SK-N-SH treated with all-trans-retinoic acid at 6 μM for 48 hours (cell line): ENCODE data around the gene SEPTIN5.

Experiments
- ATAC-seq: fragments of 200-7000 bp; cut with Tn5 transposase; 3 replicates; pipeline ENCODE4 v1.9.1; 2020; ENCODE audit warnings: mild to moderate bottlenecking, moderate library complexity
- ARNTL ChIP-seq: fragments of 450-650 bp; formaldehyde crosslinking; IDR thresholded peaks from 2 replicates; pipeline ENCODE4 v1.5.0; 2020; ENCODE audit warnings: low read depth, mild to moderate bottlenecking, moderate library complexity, borderline replicate concordance
- BACH2 ChIP-seq: fragments of 250-450 bp; sonication (Bioruptor Pico); IDR thresholded peaks from 2 replicates; pipeline ENCODE4 v1.9.0; 2021; ENCODE audit warnings: mild to moderate bottlenecking, borderline replicate concordance
- CSDC2 ChIP-seq: fragments of 250-450 bp; sonication (Bioruptor Pico); IDR thresholded peaks from 2 replicates; pipeline ENCODE4 v1.5.0; 2020; ENCODE audit warnings: mild to moderate bottlenecking, moderate library complexity
- ESRRG ChIP-seq: fragments of 250-450 bp; sonication (Bioruptor Pico); IDR thresholded peaks from 2 replicates; pipeline ENCODE4 v1.6.1; 2021; ENCODE audit warnings: mild to moderate bottlenecking
- GLIS3 ChIP-seq: fragments of 250-450 bp; sonication (Bioruptor Pico); IDR thresholded peaks from 2 replicates; pipeline ENCODE4 v1.5.0; 2020; ENCODE audit warnings: mild to moderate bottlenecking, moderate library complexity
- ISL1 ChIP-seq: fragments of 250-450 bp; sonication (Bioruptor Pico); IDR thresholded peaks from 2 replicates; pipeline ENCODE4 v2.1.2; 2022; ENCODE audit warnings: mild to moderate bottlenecking, moderate library complexity
- OSR1 ChIP-seq: fragments of 250-450 bp; sonication (Bioruptor Pico); IDR thresholded peaks from 2 replicates; pipeline ENCODE4 v1.8.0; 2022; ENCODE audit warnings: moderate library complexity, mild to moderate bottlenecking, inconsistent platforms
- PATZ1 ChIP-seq: fragments of 250-450 bp; sonication (Bioruptor Pico); IDR thresholded peaks from 2 replicates; pipeline ENCODE4 v1.8.0; 2020; ENCODE audit warnings: mild to moderate bottlenecking, moderate library complexity, borderline replicate concordance
- PPARA ChIP-seq: fragments of 250-450 bp; sonication (Bioruptor Pico); IDR thresholded peaks from 2 replicates; pipeline ENCODE4 v1.5.0; 2020; ENCODE audit warnings: mild to moderate bottlenecking, borderline replicate concordance
- SNAI2 ChIP-seq: fragments of 250-450 bp; sonication (Bioruptor Pico); IDR thresholded peaks from 2 replicates; pipeline ENCODE4 v1.5.0; 2020; ENCODE audit warnings: mild to moderate bottlenecking, moderate library complexity
- TCF4 ChIP-seq: fragments of 250-450 bp; sonication (Bioruptor Pico); IDR thresholded peaks from 2 replicates; pipeline ENCODE4 v1.8.0; 2021; ENCODE audit warnings: mild to moderate bottlenecking, moderate library complexity, borderline replicate concordance
- TOX ChIP-seq: fragments of 250-450 bp; sonication (Bioruptor Pico); IDR thresholded peaks from 2 replicates; pipeline ENCODE4 v1.8.0; 2021; ENCODE audit warnings: mild to moderate bottlenecking, moderate library complexity, borderline replicate concordance
- ZC3H10 ChIP-seq: fragments of 250-450 bp; sonication (Bioruptor Pico); IDR thresholded peaks from 2 replicates; pipeline ENCODE4 v1.5.1; 2021; ENCODE audit warnings: mild to moderate bottlenecking, moderate library complexity
- ZFP3 ChIP-seq: fragments of 250-450 bp; sonication (Bioruptor Pico); IDR thresholded peaks from 2 replicates; pipeline ENCODE4 v1.5.0; 2020; ENCODE audit warnings: mild to moderate bottlenecking, moderate library complexity
- ZFP30 ChIP-seq: fragments of 450-650 bp; formaldehyde crosslinking; IDR thresholded peaks from 2 replicates; pipeline ENCODE4 v1.5.0; 2022; ENCODE audit warnings: mild to moderate bottlenecking, moderate library complexity
- ZNF70 ChIP-seq: fragments of 450-650 bp; formaldehyde crosslinking; IDR thresholded peaks from 2 replicates; pipeline ENCODE4 v1.5.0; 2020; ENCODE audit warnings: mild to moderate bottlenecking, moderate library complexity
- ZNF8 ChIP-seq: fragments of 450-650 bp; formaldehyde crosslinking; IDR thresholded peaks from 2 replicates; pipeline ENCODE4 v1.5.0; 2020; ENCODE audit warnings: mild to moderate bottlenecking, moderate library complexity
- TF ChIP-seq, protein P1 (sequence below): fragments of 250-450 bp; sonication (Bioruptor Pico); IDR thresholded peaks from 2 replicates; pipeline ENCODE4 v1.5.1; 2020; ENCODE audit warnings: low read depth, mild to moderate bottlenecking, moderate library complexity
- TF ChIP-seq, protein P2 (sequence below): fragments of 250-450 bp; sonication (Bioruptor Pico); IDR thresholded peaks from 2 replicates; pipeline ENCODE4 v1.5.0; 2020; ENCODE audit warnings: mild to moderate bottlenecking, moderate library complexity
- TF ChIP-seq, protein P3 (sequence below): fragments of 250-450 bp; sonication (Bioruptor Pico); IDR thresholded peaks from 2 replicates; pipeline ENCODE4 v1.8.0; 2021; ENCODE audit warnings: low read depth, mild to moderate bottlenecking, moderate library complexity, borderline replicate concordance
- TF ChIP-seq, protein P4 (sequence below): fragments of 250-450 bp; sonication (Bioruptor Pico); IDR thresholded peaks from 2 replicates; pipeline ENCODE4 v1.5.1; 2021; ENCODE audit warnings: mild to moderate bottlenecking, moderate library complexity

The SEPTIN5 gene

DNA sequence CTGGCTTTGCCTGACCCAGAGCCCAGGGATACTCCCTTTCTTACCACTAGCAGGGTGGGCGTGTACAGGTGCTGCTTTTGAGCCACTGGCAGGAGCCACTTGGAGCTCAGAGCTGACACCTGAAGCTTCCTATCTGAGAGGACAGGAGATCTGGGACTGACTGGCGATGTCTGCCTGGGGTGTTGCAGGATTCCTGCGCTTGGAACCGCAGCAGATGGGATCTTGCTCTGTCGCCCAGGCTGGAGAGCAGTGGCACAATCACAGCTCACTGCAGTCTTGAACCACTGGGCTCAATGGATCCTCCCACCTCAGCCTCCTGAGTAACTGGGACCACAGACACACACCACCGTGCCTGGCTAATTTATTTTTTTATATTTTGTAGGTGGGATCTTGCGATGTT is 26.8 kb downstream of the SEPTIN5 start:
- ATAC-seq, result no peak

DNA sequence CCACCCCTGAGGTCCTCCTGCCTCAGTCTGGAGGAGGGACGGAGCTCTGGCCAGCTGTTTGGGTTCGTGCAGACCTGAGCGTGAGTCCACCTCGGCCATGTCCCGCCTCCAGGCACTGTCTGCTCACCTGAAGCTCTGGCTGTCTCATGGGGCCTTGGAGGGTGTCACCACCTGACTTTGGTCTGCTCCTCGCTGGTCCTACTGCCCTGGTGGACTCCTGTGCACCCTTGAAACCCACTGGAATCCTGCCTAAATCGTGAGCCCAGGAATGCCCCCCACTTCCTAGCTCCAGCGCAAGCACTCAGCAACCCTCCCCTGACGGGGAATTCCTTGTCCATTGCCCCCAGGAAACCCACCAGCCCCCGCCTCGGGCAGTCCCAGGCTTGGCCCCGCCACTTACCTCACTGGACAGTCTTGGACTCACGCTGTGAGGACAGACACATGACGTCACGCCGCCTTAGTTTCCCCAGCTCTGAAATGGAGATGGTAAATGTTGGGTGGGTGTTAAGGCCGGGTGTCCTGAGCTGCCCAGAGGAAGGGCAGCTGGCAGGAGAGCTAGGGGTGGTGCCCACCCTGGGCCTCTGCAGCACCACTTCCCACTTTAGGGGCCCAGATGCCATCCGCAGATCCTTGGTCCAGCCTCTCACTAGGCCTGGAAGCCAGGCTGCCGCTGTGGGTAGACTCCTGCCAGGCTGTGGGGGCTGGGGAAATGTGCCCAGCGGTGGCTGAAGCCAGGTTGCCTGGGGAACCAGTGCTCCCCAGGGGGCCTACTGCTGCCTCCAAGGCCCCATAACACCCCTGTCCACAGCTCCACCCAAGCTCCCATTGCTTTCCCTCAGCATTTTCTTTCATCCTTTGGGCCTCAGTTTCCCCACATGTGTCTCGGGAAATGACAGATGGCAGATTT is 28.1 kb downstream of the SEPTIN5 start:
- no peak for TF ChIP-seq ZC3H10 (CRISPR knock-in tag)
- TF ChIP-seq, protein P1, sequence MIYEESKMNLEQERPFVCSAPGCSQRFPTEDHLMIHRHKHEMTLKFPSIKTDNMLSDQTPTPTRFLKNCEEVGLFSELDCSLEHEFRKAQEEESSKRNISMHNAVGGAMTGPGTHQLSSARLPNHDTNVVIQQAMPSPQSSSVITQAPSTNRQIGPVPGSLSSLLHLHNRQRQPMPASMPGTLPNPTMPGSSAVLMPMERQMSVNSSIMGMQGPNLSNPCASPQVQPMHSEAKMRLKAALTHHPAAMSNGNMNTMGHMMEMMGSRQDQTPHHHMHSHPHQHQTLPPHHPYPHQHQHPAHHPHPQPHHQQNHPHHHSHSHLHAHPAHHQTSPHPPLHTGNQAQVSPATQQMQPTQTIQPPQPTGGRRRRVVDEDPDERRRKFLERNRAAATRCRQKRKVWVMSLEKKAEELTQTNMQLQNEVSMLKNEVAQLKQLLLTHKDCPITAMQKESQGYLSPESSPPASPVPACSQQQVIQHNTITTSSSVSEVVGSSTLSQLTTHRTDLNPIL, result no peak
- no peak for TF ChIP-seq ESRRG (CRISPR knock-in tag)
- TF ChIP-seq TOX, result no peak
- TF ChIP-seq ZNF8 (CRISPR knock-in tag), result no peak
- TF ChIP-seq GLIS3 (CRISPR knock-in tag), result no peak
- no peak for TF ChIP-seq SNAI2 (CRISPR knock-in tag)
- TF ChIP-seq ZNF70, result no peak
- ATAC-seq, result no peak

More for the DNA sequence above, 26.8 kb downstream of the SEPTIN5 start:
- no peak for TF ChIP-seq GLIS3 (CRISPR knock-in tag)
- TF ChIP-seq, protein P2, sequence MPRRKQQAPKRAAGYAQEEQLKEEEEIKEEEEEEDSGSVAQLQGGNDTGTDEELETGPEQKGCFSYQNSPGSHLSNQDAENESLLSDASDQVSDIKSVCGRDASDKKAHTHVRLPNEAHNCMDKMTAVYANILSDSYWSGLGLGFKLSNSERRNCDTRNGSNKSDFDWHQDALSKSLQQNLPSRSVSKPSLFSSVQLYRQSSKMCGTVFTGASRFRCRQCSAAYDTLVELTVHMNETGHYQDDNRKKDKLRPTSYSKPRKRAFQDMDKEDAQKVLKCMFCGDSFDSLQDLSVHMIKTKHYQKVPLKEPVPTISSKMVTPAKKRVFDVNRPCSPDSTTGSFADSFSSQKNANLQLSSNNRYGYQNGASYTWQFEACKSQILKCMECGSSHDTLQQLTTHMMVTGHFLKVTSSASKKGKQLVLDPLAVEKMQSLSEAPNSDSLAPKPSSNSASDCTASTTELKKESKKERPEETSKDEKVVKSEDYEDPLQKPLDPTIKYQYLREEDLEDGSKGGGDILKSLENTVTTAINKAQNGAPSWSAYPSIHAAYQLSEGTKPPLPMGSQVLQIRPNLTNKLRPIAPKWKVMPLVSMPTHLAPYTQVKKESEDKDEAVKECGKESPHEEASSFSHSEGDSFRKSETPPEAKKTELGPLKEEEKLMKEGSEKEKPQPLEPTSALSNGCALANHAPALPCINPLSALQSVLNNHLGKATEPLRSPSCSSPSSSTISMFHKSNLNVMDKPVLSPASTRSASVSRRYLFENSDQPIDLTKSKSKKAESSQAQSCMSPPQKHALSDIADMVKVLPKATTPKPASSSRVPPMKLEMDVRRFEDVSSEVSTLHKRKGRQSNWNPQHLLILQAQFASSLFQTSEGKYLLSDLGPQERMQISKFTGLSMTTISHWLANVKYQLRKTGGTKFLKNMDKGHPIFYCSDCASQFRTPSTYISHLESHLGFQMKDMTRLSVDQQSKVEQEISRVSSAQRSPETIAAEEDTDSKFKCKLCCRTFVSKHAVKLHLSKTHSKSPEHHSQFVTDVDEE (CRISPR knock-in tag), result no peak
- TF ChIP-seq SNAI2 (CRISPR knock-in tag), result no peak
- no peak for TF ChIP-seq PATZ1 (CRISPR knock-in tag)
- TF ChIP-seq ZC3H10 (CRISPR knock-in tag), result no peak
- TF ChIP-seq TCF4 (CRISPR knock-in tag), result no peak
- TF ChIP-seq TOX, result no peak
- no peak for TF ChIP-seq ISL1 (CRISPR knock-in tag)
- TF ChIP-seq PPARA (CRISPR knock-in tag), result no peak
- TF ChIP-seq BACH2 (CRISPR knock-in tag), result no peak
- no peak for TF ChIP-seq ARNTL (CRISPR knock-in tag)
- TF ChIP-seq, protein P3, sequence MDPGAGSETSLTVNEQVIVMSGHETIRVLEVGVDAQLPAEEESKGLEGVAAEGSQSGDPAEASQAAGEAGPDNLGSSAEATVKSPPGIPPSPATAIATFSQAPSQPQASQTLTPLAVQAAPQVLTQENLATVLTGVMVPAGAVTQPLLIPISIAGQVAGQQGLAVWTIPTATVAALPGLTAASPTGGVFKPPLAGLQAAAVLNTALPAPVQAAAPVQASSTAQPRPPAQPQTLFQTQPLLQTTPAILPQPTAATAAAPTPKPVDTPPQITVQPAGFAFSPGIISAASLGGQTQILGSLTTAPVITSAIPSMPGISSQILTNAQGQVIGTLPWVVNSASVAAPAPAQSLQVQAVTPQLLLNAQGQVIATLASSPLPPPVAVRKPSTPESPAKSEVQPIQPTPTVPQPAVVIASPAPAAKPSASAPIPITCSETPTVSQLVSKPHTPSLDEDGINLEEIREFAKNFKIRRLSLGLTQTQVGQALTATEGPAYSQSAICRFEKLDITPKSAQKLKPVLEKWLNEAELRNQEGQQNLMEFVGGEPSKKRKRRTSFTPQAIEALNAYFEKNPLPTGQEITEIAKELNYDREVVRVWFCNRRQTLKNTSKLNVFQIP (CRISPR knock-in tag), result no peak
- TF ChIP-seq ZFP30, result no peak
- TF ChIP-seq, all 23 proteins: peak for 0

DNA sequence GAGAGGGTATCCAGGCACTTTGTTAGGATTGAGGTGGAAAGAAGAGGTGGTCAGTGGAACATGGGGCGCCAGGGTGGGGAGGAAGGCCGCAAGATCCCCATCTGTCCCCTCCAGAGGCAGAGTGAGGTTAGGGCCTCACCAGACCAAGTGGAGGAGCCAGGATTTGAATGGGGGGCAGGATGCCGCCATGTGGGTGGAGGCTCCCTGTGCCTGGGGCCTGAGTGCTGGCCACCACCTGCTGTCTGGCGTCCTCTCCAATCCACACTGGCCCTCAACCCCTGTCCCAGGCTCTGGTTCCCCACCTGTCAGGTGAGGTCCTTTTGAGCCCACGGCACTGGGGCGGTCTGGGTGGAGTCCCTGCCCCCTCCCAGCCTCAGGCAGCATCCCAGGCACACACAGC is 28.8 kb downstream of the SEPTIN5 start:
- no peak for TF ChIP-seq ZFP3 (CRISPR knock-in tag)
- no peak for TF ChIP-seq BACH2 (CRISPR knock-in tag)
- no peak for ATAC-seq

DNA sequence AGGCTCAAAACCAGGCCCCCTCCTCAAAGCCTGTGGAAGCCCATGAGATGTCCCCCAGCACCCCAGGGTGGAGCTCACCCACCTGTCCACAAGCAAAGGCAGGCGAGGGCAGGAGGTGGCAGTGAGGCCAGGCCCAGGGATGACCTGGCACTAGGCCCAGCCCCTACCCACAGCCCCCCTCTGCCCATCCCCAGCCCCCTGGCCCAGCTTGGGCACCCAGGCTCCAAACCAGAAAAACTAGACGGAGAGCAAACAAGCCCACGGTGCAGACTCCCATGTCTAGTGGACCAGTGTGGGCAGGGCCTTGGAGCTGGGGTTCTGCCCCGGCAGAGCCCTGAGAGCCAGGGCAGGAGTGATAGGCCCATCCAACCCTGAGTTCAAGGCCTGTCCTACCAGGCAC is 29.3 kb downstream of the SEPTIN5 start:
- ATAC-seq, result no peak
- TF ChIP-seq, protein P1, result no peak
- TF ChIP-seq OSR1 (CRISPR knock-in tag) (no peak), ZNF8 (CRISPR knock-in tag) (no peak), ZC3H10 (CRISPR knock-in tag) (no peak), PPARA (CRISPR knock-in tag) (no peak), ZNF70 (no peak), TCF4 (CRISPR knock-in tag) (no peak), CSDC2 (CRISPR knock-in tag) (no peak), ESRRG (CRISPR knock-in tag) (no peak), ZFP30 (no peak), ARNTL (CRISPR knock-in tag) (no peak)
- TF ChIP-seq, protein P2 (CRISPR knock-in tag), result no peak
- TF ChIP-seq, protein P4, sequence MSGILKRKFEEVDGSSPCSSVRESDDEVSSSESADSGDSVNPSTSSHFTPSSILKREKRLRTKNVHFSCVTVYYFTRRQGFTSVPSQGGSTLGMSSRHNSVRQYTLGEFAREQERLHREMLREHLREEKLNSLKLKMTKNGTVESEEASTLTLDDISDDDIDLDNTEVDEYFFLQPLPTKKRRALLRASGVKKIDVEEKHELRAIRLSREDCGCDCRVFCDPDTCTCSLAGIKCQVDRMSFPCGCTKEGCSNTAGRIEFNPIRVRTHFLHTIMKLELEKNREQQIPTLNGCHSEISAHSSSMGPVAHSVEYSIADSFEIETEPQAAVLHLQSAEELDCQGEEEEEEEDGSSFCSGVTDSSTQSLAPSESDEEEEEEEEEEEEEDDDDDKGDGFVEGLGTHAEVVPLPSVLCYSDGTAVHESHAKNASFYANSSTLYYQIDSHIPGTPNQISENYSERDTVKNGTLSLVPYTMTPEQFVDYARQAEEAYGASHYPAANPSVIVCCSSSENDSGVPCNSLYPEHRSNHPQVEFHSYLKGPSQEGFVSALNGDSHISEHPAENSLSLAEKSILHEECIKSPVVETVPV, result no peak
